Osteocyte (in vitro differentiated cells): ENCODE measurements around the gene PRKN. TPM values are rescaled to one million over a fixed set of nuclear protein-coding genes. Genes with fewer than 3 reads are reported as not detected.

Source experiments
- DNase-seq: peaks from one replicate; pipeline ENCODE4 v3.0.0; 2021; ENCODE audit warnings: mixed read lengths; ENCODE audit not compliant: unreplicated experiment; ENCODE audit errors: extremely low spot score
- H3K27ac Mint-ChIP-seq: one replicate; pipeline ENCODE4 v1.8.0; 2021; ENCODE audit warnings: mild to moderate bottlenecking, mixed read lengths; ENCODE audit not compliant: unreplicated experiment
- H3K27me3 Mint-ChIP-seq: one replicate; pipeline ENCODE4 v1.8.0; 2021; ENCODE audit warnings: mixed read lengths; ENCODE audit not compliant: unreplicated experiment
- H3K36me3 Mint-ChIP-seq: one replicate; pipeline ENCODE4 v1.8.0; 2021; ENCODE audit warnings: mixed read lengths; ENCODE audit not compliant: unreplicated experiment
- H3K4me1 Mint-ChIP-seq: one replicate; pipeline ENCODE4 v1.8.0; 2021; ENCODE audit warnings: mixed read lengths; ENCODE audit not compliant: unreplicated experiment
- H3K4me3 Mint-ChIP-seq: one replicate; pipeline ENCODE4 v1.8.0; 2021; ENCODE audit warnings: mild to moderate bottlenecking, moderate library complexity, mixed read lengths; ENCODE audit not compliant: unreplicated experiment
- H3K9me3 Mint-ChIP-seq: one replicate; pipeline ENCODE4 v1.8.0; 2021; ENCODE audit warnings: mixed read lengths; ENCODE audit not compliant: unreplicated experiment
- total RNA-seq: library from RNA; stranded (reverse); gene quantifications from 2 replicates; pipeline ENCODE4 v1.2.1, GENCODE V29; 2021
- TF ChIP-seq, protein P1 (sequence below): fragments of 200-600 bp; sonication (generic); IDR thresholded peaks from 2 replicates; pipeline ENCODE4 v1.5.0; 2021; ENCODE audit warnings: antibody characterized with exemption, mild to moderate bottlenecking, moderate library complexity

The PRKN gene
- total RNA-seq, 1 donor from 2014 or later = 13.4 TPM

- DNase-seq = no peak
- H3K36me3 Mint-ChIP-seq = no peaks in the 10 kb centered on the region
- no peak overlapping the region for H3K4me3 Mint-ChIP-seq
- H3K27ac Mint-ChIP-seq = no peak overlapping the region
- TF ChIP-seq, protein P1, sequence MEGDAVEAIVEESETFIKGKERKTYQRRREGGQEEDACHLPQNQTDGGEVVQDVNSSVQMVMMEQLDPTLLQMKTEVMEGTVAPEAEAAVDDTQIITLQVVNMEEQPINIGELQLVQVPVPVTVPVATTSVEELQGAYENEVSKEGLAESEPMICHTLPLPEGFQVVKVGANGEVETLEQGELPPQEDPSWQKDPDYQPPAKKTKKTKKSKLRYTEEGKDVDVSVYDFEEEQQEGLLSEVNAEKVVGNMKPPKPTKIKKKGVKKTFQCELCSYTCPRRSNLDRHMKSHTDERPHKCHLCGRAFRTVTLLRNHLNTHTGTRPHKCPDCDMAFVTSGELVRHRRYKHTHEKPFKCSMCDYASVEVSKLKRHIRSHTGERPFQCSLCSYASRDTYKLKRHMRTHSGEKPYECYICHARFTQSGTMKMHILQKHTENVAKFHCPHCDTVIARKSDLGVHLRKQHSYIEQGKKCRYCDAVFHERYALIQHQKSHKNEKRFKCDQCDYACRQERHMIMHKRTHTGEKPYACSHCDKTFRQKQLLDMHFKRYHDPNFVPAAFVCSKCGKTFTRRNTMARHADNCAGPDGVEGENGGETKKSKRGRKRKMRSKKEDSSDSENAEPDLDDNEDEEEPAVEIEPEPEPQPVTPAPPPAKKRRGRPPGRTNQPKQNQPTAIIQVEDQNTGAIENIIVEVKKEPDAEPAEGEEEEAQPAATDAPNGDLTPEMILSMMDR = no peak
- H3K27me3 Mint-ChIP-seq = no peaks in the 10 kb centered on the region
- peaks cover 4% of the 10 kb centered on the region for H3K9me3 Mint-ChIP-seq
- peaks cover 3% of the 10 kb centered on the region for H3K4me1 Mint-ChIP-seq
Measured at GRCh38 chr6:161984713-161985112, 742.9 kb downstream of the PRKN start.

DNA sequence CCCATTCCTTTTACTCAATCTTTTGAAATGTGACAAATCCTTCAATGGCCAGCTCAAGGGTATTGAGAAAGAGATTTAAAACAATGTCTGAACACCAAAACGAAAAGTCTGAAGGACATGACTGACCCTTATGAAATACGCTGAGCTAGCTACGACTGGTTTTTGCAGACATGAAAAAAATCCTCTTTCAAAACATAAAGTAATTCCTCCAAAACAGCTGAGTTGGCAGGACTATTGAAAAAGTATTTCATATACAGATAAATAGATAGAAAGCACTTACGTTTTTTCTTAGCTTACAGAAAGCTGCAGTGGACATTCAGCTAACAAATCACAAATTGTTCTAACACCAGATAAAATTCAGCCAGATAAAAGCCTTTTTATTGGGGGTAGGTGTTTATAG, 751.0 kb downstream of the PRKN start:
- peaks cover 4% of the 10 kb centered on the region for H3K9me3 Mint-ChIP-seq
- H3K27ac Mint-ChIP-seq = no peak overlapping the region
- no peak overlapping the region for H3K4me3 Mint-ChIP-seq
- no peaks in the 10 kb centered on the region for H3K36me3 Mint-ChIP-seq
- TF ChIP-seq, protein P1 = no peak
- H3K4me1 Mint-ChIP-seq = peaks cover 19% of the 10 kb centered on the region
- no peak for DNase-seq
- no peaks in the 10 kb centered on the region for H3K27me3 Mint-ChIP-seq

- H3K36me3 Mint-ChIP-seq = no peaks in the 10 kb centered on the region
- H3K27me3 Mint-ChIP-seq = no peaks in the 10 kb centered on the region
- peaks cover 4% of the 10 kb centered on the region for H3K9me3 Mint-ChIP-seq
- H3K4me1 Mint-ChIP-seq = peaks cover 15% of the 10 kb centered on the region
- no peak overlapping the region for H3K4me3 Mint-ChIP-seq
- TF ChIP-seq, protein P1 = no peak
- no peak for DNase-seq
- no peak overlapping the region for H3K27ac Mint-ChIP-seq
Measured at GRCh38 chr6:161973064-161973463, 754.5 kb downstream of the PRKN start.

DNA sequence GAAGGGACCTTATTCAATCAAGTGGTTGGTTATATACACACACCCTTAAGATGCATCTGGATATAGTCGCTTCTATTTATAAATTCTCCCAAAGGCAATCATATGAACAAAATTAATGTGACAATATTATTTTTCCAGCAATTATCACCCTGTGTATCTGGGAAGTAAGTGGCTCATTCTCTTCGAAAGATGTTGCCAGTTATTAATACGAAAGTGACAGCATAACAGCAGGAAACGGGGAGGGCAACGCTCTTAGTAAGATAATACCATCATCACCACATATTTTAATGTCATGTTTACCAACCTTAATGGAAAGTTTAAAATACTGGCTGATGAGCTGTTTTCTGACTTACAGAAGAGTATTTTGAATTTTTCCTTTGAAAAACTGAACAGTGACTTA, 756.5 kb downstream of the PRKN start:
- no peak overlapping the region for H3K4me3 Mint-ChIP-seq
- H3K27me3 Mint-ChIP-seq = no peaks in the 10 kb centered on the region
- no peaks in the 10 kb centered on the region for H3K9me3 Mint-ChIP-seq
- H3K36me3 Mint-ChIP-seq = no peaks in the 10 kb centered on the region
- no peak overlapping the region for H3K27ac Mint-ChIP-seq
- TF ChIP-seq, protein P1 = no peak
- H3K4me1 Mint-ChIP-seq = peaks cover 10% of the 10 kb centered on the region
- no peak for DNase-seq

- Mint-ChIP-seq H3K36me3 (no peaks in the 10 kb centered on the region), H3K27me3 (no peaks in the 10 kb centered on the region), H3K4me3 (no peak overlapping the region), H3K4me1 (peaks cover 7% of the 10 kb centered on the region), H3K9me3 (no peaks in the 10 kb centered on the region), H3K27ac (peak overlapping the region; percentile 25)
- TF ChIP-seq, protein P1 = no peak
- DNase-seq = no peak
Measured at GRCh38 chr6:161963634-161964234, 763.8 kb downstream of the PRKN start.
